Measurements from ENCODE around the gene MAP3K10.

The MAP3K10 gene

GRCh38 chr19:40235238-40236025, 44.2 kb downstream of the MAP3K10 start:
- H3K4me3 ChIP-seq (ENCODE audit: low read length) = no peak overlapping the region
- H2AFZ ChIP-seq (ENCODE audit: low read depth, low read length) = no peak overlapping the region
- peaks cover 16% of the 10 kb centered on the region for H3K4me1 ChIP-seq (ENCODE audit: insufficient read depth, low read length)
- no peaks in the 10 kb centered on the region for H3K27me3 ChIP-seq (ENCODE audit: insufficient read depth, low read length)
- peaks cover 48% of the 10 kb centered on the region for H3K36me3 ChIP-seq (ENCODE audit: insufficient read depth, low read length)
- H3K9me3 ChIP-seq (ENCODE audit: low read length) = no peaks in the 10 kb centered on the region

GRCh38 chr19:40236026-40236355, 44.8 kb downstream of the MAP3K10 start:
- H3K36me3 ChIP-seq (ENCODE audit: insufficient read depth, low read length) = peaks cover 50% of the 10 kb centered on the region
- H3K9me3 ChIP-seq (ENCODE audit: low read length) = no peaks in the 10 kb centered on the region
- no peak overlapping the region for H2AFZ ChIP-seq (ENCODE audit: low read depth, low read length)
- H3K4me1 ChIP-seq (ENCODE audit: insufficient read depth, low read length) = peaks cover 16% of the 10 kb centered on the region
- H3K27me3 ChIP-seq (ENCODE audit: insufficient read depth, low read length) = no peaks in the 10 kb centered on the region
- H3K4me3 ChIP-seq (ENCODE audit: low read length) = no peak overlapping the region

DNA sequence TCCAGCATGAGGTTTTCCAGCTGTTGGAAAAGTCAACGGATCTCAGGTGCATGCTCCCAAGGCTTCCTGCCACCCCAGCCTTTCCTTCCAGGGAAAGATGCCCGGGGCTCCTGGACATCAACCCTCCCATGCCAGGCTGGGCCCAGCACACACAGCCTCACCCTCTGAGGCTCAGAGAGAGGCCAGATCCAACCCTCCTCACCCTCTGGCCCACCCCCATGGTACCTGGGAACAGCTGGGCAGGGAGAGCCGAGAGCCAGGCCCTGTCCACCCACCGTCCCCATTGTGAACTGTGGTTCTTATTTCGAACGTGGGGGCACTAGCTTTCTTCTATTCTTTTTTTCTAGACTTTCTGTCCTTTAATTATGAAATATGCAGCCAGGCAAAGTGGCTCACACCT, 45.1 kb downstream of the MAP3K10 start:
- no peak overlapping the region for H2AFZ ChIP-seq (ENCODE audit: low read depth, low read length)
- no peaks in the 10 kb centered on the region for H3K9me3 ChIP-seq (ENCODE audit: low read length)
- peaks cover 50% of the 10 kb centered on the region for H3K36me3 ChIP-seq (ENCODE audit: insufficient read depth, low read length)
- H3K27me3 ChIP-seq (ENCODE audit: insufficient read depth, low read length) = no peaks in the 10 kb centered on the region
- H3K4me3 ChIP-seq (ENCODE audit: low read length) = no peak overlapping the region
- H3K4me1 ChIP-seq (ENCODE audit: insufficient read depth, low read length) = peaks cover 13% of the 10 kb centered on the region

DNA sequence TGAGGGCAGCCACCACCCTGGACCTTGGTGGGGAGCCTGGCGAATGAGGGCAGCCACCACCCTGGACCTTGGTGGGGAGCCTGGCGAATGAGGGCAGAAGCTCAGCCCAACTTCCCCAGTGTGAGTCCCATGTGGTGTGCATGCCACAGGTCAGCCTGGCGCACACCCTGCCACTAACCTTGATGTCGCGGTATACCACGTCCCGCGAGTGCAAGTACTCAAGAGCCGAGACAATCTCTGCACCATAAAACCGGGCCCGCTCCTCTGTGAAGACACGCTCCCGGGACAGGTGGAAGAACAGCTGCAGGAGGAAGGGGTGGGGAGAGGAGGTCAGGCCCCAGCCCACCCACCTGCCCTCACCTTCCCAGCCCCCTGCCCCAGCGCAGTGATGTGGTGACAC, 46.6 kb downstream of the MAP3K10 start:
- Histone ChIP-seq H3K9me3 (ENCODE audit: low read length) (no peaks in the 10 kb centered on the region), H3K27me3 (ENCODE audit: insufficient read depth, low read length) (no peaks in the 10 kb centered on the region), H2AFZ (ENCODE audit: low read depth, low read length) (no peak overlapping the region), H3K36me3 (ENCODE audit: insufficient read depth, low read length) (peaks cover 62% of the 10 kb centered on the region), H3K4me1 (ENCODE audit: insufficient read depth, low read length) (no peaks in the 10 kb centered on the region), H3K4me3 (ENCODE audit: low read length) (no peak overlapping the region)

GRCh38 chr19:40238775-40239174, 47.5 kb downstream of the MAP3K10 start:
- H3K4me1 ChIP-seq (ENCODE audit: insufficient read depth, low read length) = no peaks in the 10 kb centered on the region
- H3K9me3 ChIP-seq (ENCODE audit: low read length) = no peaks in the 10 kb centered on the region
- no peak overlapping the region for H3K4me3 ChIP-seq (ENCODE audit: low read length)
- no peak overlapping the region for H2AFZ ChIP-seq (ENCODE audit: low read depth, low read length)
- H3K27me3 ChIP-seq (ENCODE audit: insufficient read depth, low read length) = no peaks in the 10 kb centered on the region
- peaks cover 64% of the 10 kb centered on the region for H3K36me3 ChIP-seq (ENCODE audit: insufficient read depth, low read length)

DNA sequence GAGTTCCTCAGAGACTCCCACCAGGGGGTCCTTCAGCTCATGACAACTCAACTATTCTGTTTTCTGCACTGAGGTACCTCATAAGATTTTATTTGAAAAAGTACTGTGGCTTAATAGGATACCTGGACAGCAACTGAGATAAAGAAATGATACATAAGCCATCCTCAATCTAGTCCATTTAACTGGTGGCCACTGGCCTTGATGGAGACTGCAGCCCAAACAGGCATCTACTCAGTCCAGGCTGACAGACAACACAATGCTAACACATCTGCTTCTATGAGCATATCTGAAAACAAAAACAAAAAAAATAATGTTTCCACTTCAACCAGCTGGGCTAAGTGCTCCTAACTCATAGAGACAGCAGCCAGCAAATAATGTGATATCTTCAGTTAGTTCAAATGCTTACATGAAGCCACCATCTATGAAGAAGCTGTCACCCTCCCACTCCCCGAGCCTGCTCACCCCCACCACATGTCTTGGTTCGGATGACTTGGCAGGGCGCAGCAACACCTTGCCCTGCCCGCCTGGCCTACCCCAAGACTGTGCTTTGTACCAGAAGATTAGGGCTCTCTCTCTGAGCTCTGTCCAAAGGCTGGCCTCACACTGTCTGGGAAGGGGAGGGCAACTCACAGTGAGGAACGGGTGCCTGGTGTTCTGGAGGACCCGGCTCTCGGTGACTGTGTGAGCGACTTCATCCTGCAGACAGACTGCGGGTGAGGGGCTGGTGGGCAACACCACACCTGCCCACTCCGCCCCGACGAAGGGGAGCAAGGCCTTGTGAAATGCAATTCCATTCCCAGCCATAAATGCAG, 48.4 kb downstream of the MAP3K10 start:
- H3K4me1 ChIP-seq (ENCODE audit: insufficient read depth, low read length) = peaks cover 2% of the 10 kb centered on the region
- no peaks in the 10 kb centered on the region for H3K9me3 ChIP-seq (ENCODE audit: low read length)
- H3K36me3 ChIP-seq (ENCODE audit: insufficient read depth, low read length) = peaks cover 64% of the 10 kb centered on the region
- no peaks in the 10 kb centered on the region for H3K27me3 ChIP-seq (ENCODE audit: insufficient read depth, low read length)
- H2AFZ ChIP-seq (ENCODE audit: low read depth, low read length) = no peak overlapping the region
- H3K4me3 ChIP-seq (ENCODE audit: low read length) = no peak overlapping the region

DNA sequence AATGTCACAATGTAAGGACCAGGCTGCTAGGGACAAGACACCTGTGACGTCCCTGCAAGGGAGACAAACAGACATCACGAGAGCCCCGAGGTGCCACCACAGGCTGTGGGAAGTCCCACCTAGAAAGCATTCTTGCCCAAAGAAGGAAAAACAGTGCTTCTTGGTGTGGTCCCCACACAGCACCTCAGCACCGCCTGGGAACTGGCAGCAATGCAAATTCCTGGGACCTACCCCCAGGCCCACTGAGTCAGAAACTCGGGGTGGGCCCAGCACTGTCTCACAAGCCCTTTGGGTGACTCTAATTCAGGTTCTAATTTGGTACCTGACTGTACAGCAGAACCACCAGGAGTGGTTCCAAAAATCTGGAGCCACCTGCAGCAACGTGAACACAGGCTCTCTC, 49.1 kb downstream of the MAP3K10 start:
- H2AFZ ChIP-seq (ENCODE audit: low read depth, low read length) = no peak overlapping the region
- no peaks in the 10 kb centered on the region for H3K9me3 ChIP-seq (ENCODE audit: low read length)
- peaks cover 6% of the 10 kb centered on the region for H3K4me1 ChIP-seq (ENCODE audit: insufficient read depth, low read length)
- H3K4me3 ChIP-seq (ENCODE audit: low read length) = no peak overlapping the region
- no peaks in the 10 kb centered on the region for H3K27me3 ChIP-seq (ENCODE audit: insufficient read depth, low read length)
- H3K36me3 ChIP-seq (ENCODE audit: insufficient read depth, low read length) = peaks cover 61% of the 10 kb centered on the region

- Histone ChIP-seq H3K27me3 (ENCODE audit: insufficient read depth, low read length) (no peaks in the 10 kb centered on the region), H3K36me3 (ENCODE audit: insufficient read depth, low read length) (peaks cover 53% of the 10 kb centered on the region), H3K4me1 (ENCODE audit: insufficient read depth, low read length) (peaks cover 6% of the 10 kb centered on the region), H3K9me3 (ENCODE audit: low read length) (no peaks in the 10 kb centered on the region), H3K4me3 (ENCODE audit: low read length) (no peak overlapping the region), H2AFZ (ENCODE audit: low read depth, low read length) (no peak overlapping the region)
Observed at GRCh38 chr19:40241125-40241808, 50.0 kb downstream of the MAP3K10 start.

GRCh38 chr19:40241809-40242384, 50.7 kb downstream of the MAP3K10 start:
- H3K27me3 ChIP-seq (ENCODE audit: insufficient read depth, low read length) = no peaks in the 10 kb centered on the region
- no peak overlapping the region for H3K4me3 ChIP-seq (ENCODE audit: low read length)
- H3K36me3 ChIP-seq (ENCODE audit: insufficient read depth, low read length) = peaks cover 47% of the 10 kb centered on the region

GRCh38 chr19:40242480-40242879, 51.3 kb downstream of the MAP3K10 start:
- no peaks in the 10 kb centered on the region for H3K27me3 ChIP-seq (ENCODE audit: insufficient read depth, low read length)
- H2AFZ ChIP-seq (ENCODE audit: low read depth, low read length) = no peak overlapping the region
- H3K4me1 ChIP-seq (ENCODE audit: insufficient read depth, low read length) = peaks cover 6% of the 10 kb centered on the region
- H3K4me3 ChIP-seq (ENCODE audit: low read length) = no peak overlapping the region
- H3K9me3 ChIP-seq (ENCODE audit: low read length) = no peaks in the 10 kb centered on the region
- peaks cover 44% of the 10 kb centered on the region for H3K36me3 ChIP-seq (ENCODE audit: insufficient read depth, low read length)

More at GRCh38 chr19:40241809-40242384, 50.7 kb downstream of the MAP3K10 start:
- Histone ChIP-seq H3K4me1 (ENCODE audit: insufficient read depth, low read length) (peaks cover 6% of the 10 kb centered on the region), H2AFZ (ENCODE audit: low read depth, low read length) (no peak overlapping the region), H3K9me3 (ENCODE audit: low read length) (no peaks in the 10 kb centered on the region)

DNA sequence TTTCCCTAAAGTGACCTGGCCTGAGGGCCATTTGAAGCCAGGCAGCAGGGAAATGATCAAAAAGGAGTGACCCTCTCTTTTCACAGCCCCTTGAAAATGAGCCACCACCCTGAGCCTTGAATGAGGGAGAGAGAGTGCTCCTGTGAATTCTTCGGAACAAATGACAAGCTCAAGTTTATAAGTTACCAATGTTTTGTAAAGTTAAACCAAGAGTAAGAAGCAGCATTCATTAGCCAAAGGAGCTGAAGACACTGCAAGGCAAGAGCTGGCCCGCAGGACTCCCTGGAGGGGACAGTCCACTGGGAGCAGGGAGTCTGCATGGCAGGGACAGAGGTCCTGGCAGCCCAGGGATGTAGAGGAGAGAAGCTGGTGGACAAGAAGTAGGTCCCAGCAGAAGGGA, 52.0 kb downstream of the MAP3K10 start:
- Histone ChIP-seq H2AFZ (ENCODE audit: low read depth, low read length) (no peak overlapping the region), H3K4me1 (ENCODE audit: insufficient read depth, low read length) (peaks cover 6% of the 10 kb centered on the region), H3K36me3 (ENCODE audit: insufficient read depth, low read length) (peaks cover 37% of the 10 kb centered on the region), H3K4me3 (ENCODE audit: low read length) (no peak overlapping the region), H3K27me3 (ENCODE audit: insufficient read depth, low read length) (no peaks in the 10 kb centered on the region), H3K9me3 (ENCODE audit: low read length) (no peaks in the 10 kb centered on the region)

- Histone ChIP-seq H3K9me3 (ENCODE audit: low read length) (no peaks in the 10 kb centered on the region), H3K36me3 (ENCODE audit: insufficient read depth, low read length) (peaks cover 25% of the 10 kb centered on the region), H3K4me3 (ENCODE audit: low read length) (no peak overlapping the region), H3K4me1 (ENCODE audit: insufficient read depth, low read length) (peaks cover 6% of the 10 kb centered on the region), H2AFZ (ENCODE audit: low read depth, low read length) (no peak overlapping the region), H3K27me3 (ENCODE audit: insufficient read depth, low read length) (no peaks in the 10 kb centered on the region)
Observed at GRCh38 chr19:40244579-40245317, 53.5 kb downstream of the MAP3K10 start.
